Caco-2 (cell line): ENCODE measurements around the gene ACVR2B. TPM values are rescaled to one million over a fixed set of nuclear protein-coding genes. Genes with fewer than 3 reads are reported as not detected.

ENCODE experiments used
- BruUV-seq: library from RNA; stranded (reverse); fragments of 400-500 nt; replicated peaks from 2 replicates; lab custom pipeline; 2021; lab: Mats Ljungman, UMichigan
- CTCF ChIA-PET: fragments of 300-600 bp; sonication (Branson Sonifier 250); formaldehyde crosslinking; loops from one replicate; lab custom pipeline; 2022; ENCODE audit warnings: antibody characterized with exemption; lab: Charles Lee
- POLR2A ChIA-PET: fragments of 300-600 bp; sonication (Branson Sonifier 250); formaldehyde crosslinking; loops from one replicate; lab custom pipeline; 2022; ENCODE audit warnings: antibody characterized with exemption; lab: Charles Lee
- DNase-seq, 2 experiments: peaks; one replicate each; pipeline versions ENCODE4 v3.0.0 to v3.0.0-alpha.2; 2020 to 2022
- H3K27me3 ChIP-seq: replicated peaks from 2 replicates; pipeline ENCODE4 v1.6.0; 2011; ENCODE audit warnings: low read length; ENCODE audit not compliant: control insufficient read depth, insufficient read depth
- H3K36me3 ChIP-seq: 2 replicates; pipeline ENCODE4 v1.5.1; 2011; ENCODE audit warnings: low read length; ENCODE audit not compliant: control insufficient read depth, insufficient read depth
- H3K4me1 ChIP-seq: fragments of 250-450 bp; sonication (Bioruptor Pico); 2 replicates; pipeline ENCODE4 v1.5.1; 2020; ENCODE audit warnings: mild to moderate bottlenecking
- H3K4me3 ChIP-seq: 2 replicates; pipeline ENCODE4 v1.5.1; 2011; ENCODE audit warnings: low read depth, mild to moderate bottlenecking, control low read depth, low read length
- H3K9me3 ChIP-seq: fragments of 250-450 bp; sonication (Bioruptor Pico); 2 replicates; pipeline ENCODE4 v1.5.1; 2020; ENCODE audit warnings: mild to moderate bottlenecking, moderate library complexity
- H3K27ac Mint-ChIP-seq: one replicate; pipeline ENCODE4 v1.8.0; 2022; ENCODE audit warnings: mixed read lengths; ENCODE audit not compliant: unreplicated experiment
- H3K27me3 Mint-ChIP-seq: one replicate; pipeline ENCODE4 v1.8.0; 2022; ENCODE audit warnings: mixed read lengths; ENCODE audit not compliant: insufficient read depth, unreplicated experiment
- H3K36me3 Mint-ChIP-seq: one replicate; pipeline ENCODE4 v1.8.0; 2022; ENCODE audit warnings: mild to moderate bottlenecking, mixed read lengths; ENCODE audit not compliant: insufficient read depth, unreplicated experiment
- H3K4me1 Mint-ChIP-seq: one replicate; pipeline ENCODE4 v1.8.0; 2022; ENCODE audit warnings: low read depth, mixed read lengths; ENCODE audit not compliant: unreplicated experiment
- H3K4me3 Mint-ChIP-seq: one replicate; pipeline ENCODE4 v1.8.0; 2022; ENCODE audit warnings: mild to moderate bottlenecking, moderate library complexity, mixed read lengths; ENCODE audit not compliant: unreplicated experiment
- H3K9me3 Mint-ChIP-seq: one replicate; pipeline ENCODE4 v1.8.0; 2022; ENCODE audit warnings: mixed read lengths; ENCODE audit not compliant: unreplicated experiment
- CTCF ChIP-seq, 2 experiments: fragments of 200-600 bp in 1 of 2; IDR thresholded peaks; 1 replicate in 1 of 2; 2 replicates in 1 of 2; pipeline versions ENCODE4 v1.5.1 to v1.8.0; 2011 to 2022; ENCODE audit warnings: antibody characterized with exemption in 1 of 2, control low read depth in 1 of 2, inconsistent platforms in 1 of 2, low read depth in 1 of 2, low read length in 1 of 2, mild to moderate bottlenecking in 1 of 2, moderate library complexity in 1 of 2; ENCODE audit not compliant: insufficient read depth in 1 of 2, severe bottlenecking in 1 of 2, unreplicated experiment in 1 of 2
- intact Hi-C: fragments of 100-400 bp; cut with micrococcal nuclease; formaldehyde crosslinking; loops from one replicate; pipeline ENCODE4 v1.10.0; 2022; ENCODE audit not compliant: unreplicated experiment
- total RNA-seq: library from RNA; stranded (reverse); gene quantifications from 2 replicates; pipeline ENCODE4 v1.2.3, GENCODE V29; 2022

The ACVR2B gene
- total RNA-seq, 1 experiment from 2014 or later: 21.4 TPM

GRCh38 chr3:38532529-38532928, 78.8 kb downstream of the ACVR2B start:
- ChIA-PET CTCF (no interaction called here), POLR2A (no interaction called here)
- no peaks in the 10 kb centered on the region for H3K4me1 Mint-ChIP-seq
- H3K27ac Mint-ChIP-seq: no peak overlapping the region
- DNase-seq: no peak
- H3K27me3 Mint-ChIP-seq: no peaks in the 10 kb centered on the region
- no peaks in the 10 kb centered on the region for H3K9me3 ChIP-seq
- peaks cover 5% of the 10 kb centered on the region for H3K36me3 Mint-ChIP-seq
- no peak overlapping the region for H3K4me3 Mint-ChIP-seq
- H3K36me3 ChIP-seq: no peaks in the 10 kb centered on the region
- TF ChIP-seq CTCF (IDR thresholded peaks at IDR 0.05; ENCODE audit: insufficient read depth in 1 of 2, low read depth in 1 of 2, low read length in 1 of 2, severe bottlenecking in 1 of 2, unreplicated experiment in 1 of 2): no peak
- H3K4me3 ChIP-seq: no peak overlapping the region
- no peaks in the 10 kb centered on the region for H3K27me3 ChIP-seq
- intact Hi-C loops: no loop called here
- BruUV-seq: no TSS peak
- H3K9me3 Mint-ChIP-seq: no peaks in the 10 kb centered on the region
- no peaks in the 10 kb centered on the region for H3K4me1 ChIP-seq

- Mint-ChIP-seq H3K27ac (no peak overlapping the region), H3K36me3 (peaks cover 5% of the 10 kb centered on the region), H3K27me3 (no peaks in the 10 kb centered on the region), H3K4me1 (no peaks in the 10 kb centered on the region), H3K9me3 (no peaks in the 10 kb centered on the region), H3K4me3 (no peak overlapping the region)
- no peaks in the 10 kb centered on the region for H3K4me1 ChIP-seq
- H3K27me3 ChIP-seq: no peaks in the 10 kb centered on the region
- no peak for DNase-seq
- H3K4me3 ChIP-seq: no peak overlapping the region
- no TSS peak for BruUV-seq
- POLR2A ChIA-PET: no interaction called here
- intact Hi-C loops: no loop called here
- CTCF ChIA-PET: no interaction called here
- no peaks in the 10 kb centered on the region for H3K9me3 ChIP-seq
- no peak for TF ChIP-seq CTCF (IDR thresholded peaks at IDR 0.05; ENCODE audit: insufficient read depth in 1 of 2, low read depth in 1 of 2, low read length in 1 of 2, severe bottlenecking in 1 of 2, unreplicated experiment in 1 of 2)
- no peaks in the 10 kb centered on the region for H3K36me3 ChIP-seq
These were observed 79.7 kb downstream of the ACVR2B start for GRCh38 chr3:38533285-38533976.

GRCh38 chr3:38534180-38534579, 80.5 kb downstream of the ACVR2B start:
- Mint-ChIP-seq H3K4me3 (no peak overlapping the region), H3K27ac (no peak overlapping the region), H3K4me1 (no peaks in the 10 kb centered on the region), H3K9me3 (no peaks in the 10 kb centered on the region), H3K36me3 (peaks cover 5% of the 10 kb centered on the region), H3K27me3 (no peaks in the 10 kb centered on the region)
- H3K36me3 ChIP-seq: no peaks in the 10 kb centered on the region
- POLR2A ChIA-PET: interaction anchor here (0.6 kb wide), 1 partner anchor 49 kb away, joined by 9 read pairs; no protein-coding TSS in a partner anchor
- TF ChIP-seq CTCF (IDR thresholded peaks at IDR 0.05; ENCODE audit: insufficient read depth in 1 of 2, low read depth in 1 of 2, low read length in 1 of 2, severe bottlenecking in 1 of 2, unreplicated experiment in 1 of 2): no peak
- CTCF ChIA-PET: no interaction called here
- H3K9me3 ChIP-seq: no peaks in the 10 kb centered on the region
- no TSS peak for BruUV-seq
- intact Hi-C loops: no loop called here
- DNase-seq: no peak
- H3K27me3 ChIP-seq: no peaks in the 10 kb centered on the region
- no peaks in the 10 kb centered on the region for H3K4me1 ChIP-seq
- H3K4me3 ChIP-seq: no peak overlapping the region
